Osteoblast (primary cell): Measurements from ENCODE around the gene ARHGAP42. TPM values are rescaled to one million over a fixed set of nuclear protein-coding genes. Genes with fewer than 3 reads are reported as not detected.

Source experiments
- DNase-seq: peaks from one replicate; pipeline ENCODE4 v3.0.0; 2011; ENCODE audit warnings: low spot score, mixed read lengths; ENCODE audit not compliant: insufficient read length; ENCODE audit errors: missing footprints
- H2AFZ ChIP-seq: 2 replicates; pipeline ENCODE4 v1.6.0; 2011; ENCODE audit warnings: mild to moderate bottlenecking, low read length
- H3K27ac ChIP-seq: 2 replicates; pipeline ENCODE4 v1.5.1; 2011; ENCODE audit warnings: mild to moderate bottlenecking, low read depth, low read length, moderate library complexity
- H3K27me3 ChIP-seq: 2 replicates; pipeline ENCODE4 v1.6.0; 2012; ENCODE audit warnings: mild to moderate bottlenecking, control low read depth, inconsistent platforms, low read length, moderate library complexity; ENCODE audit not compliant: insufficient read depth
- H3K36me3 ChIP-seq: 2 replicates; pipeline ENCODE4 v1.5.1; 2011; ENCODE audit warnings: mild to moderate bottlenecking, low read length, control low read depth, moderate library complexity; ENCODE audit not compliant: insufficient read depth
- H3K4me1 ChIP-seq: 2 replicates; pipeline ENCODE4 v1.5.1; 2011; ENCODE audit warnings: mild to moderate bottlenecking, low read length, control low read depth, moderate library complexity; ENCODE audit not compliant: insufficient read depth
- H3K4me2 ChIP-seq: 2 replicates; pipeline ENCODE4 v1.6.0; 2011; ENCODE audit warnings: mild to moderate bottlenecking, low read length; ENCODE audit not compliant: insufficient read depth
- H3K4me3 ChIP-seq: fragments of 200-600 bp; sonication (generic); 3 replicates; pipeline ENCODE4 v1.5.1; 2012; ENCODE audit warnings: mild to moderate bottlenecking, low read length, inconsistent platforms; ENCODE audit not compliant: insufficient read depth
- H3K79me2 ChIP-seq: 2 replicates; pipeline ENCODE4 v1.6.0; 2012; ENCODE audit warnings: mild to moderate bottlenecking, low read length, control low read depth, inconsistent platforms; ENCODE audit not compliant: insufficient read depth
- H3K9me3 ChIP-seq: 2 replicates; pipeline ENCODE4 v1.5.1; 2011; ENCODE audit warnings: low read depth, low read length, control low read depth
- H4K20me1 ChIP-seq: 2 replicates; pipeline ENCODE4 v1.6.0; 2012; ENCODE audit warnings: mild to moderate bottlenecking, low read length, control low read depth; ENCODE audit not compliant: insufficient read depth
- CTCF ChIP-seq: IDR thresholded peaks from 2 replicates; pipeline ENCODE4 v1.5.1; 2011; ENCODE audit warnings: mild to moderate bottlenecking, low read depth, low read length, moderate library complexity; ENCODE audit errors: extremely low read depth
- total RNA-seq: library from RNA; depleted of rRNA; stranded (reverse); fragments of >200 nt; gene quantifications from 2 replicates; pipeline ENCODE4 v1.2.3, GENCODE V29; 2012

ARHGAP42 gene
- total RNA-seq, 1 donor: 9.4 TPM

- H3K79me2 ChIP-seq: no peaks in the 10 kb centered on the region
- H4K20me1 ChIP-seq: no peaks in the 10 kb centered on the region
- H3K4me3 ChIP-seq: no peak overlapping the region
- H3K9me3 ChIP-seq: no peaks in the 10 kb centered on the region
- H2AFZ ChIP-seq: no peak overlapping the region
- H3K27ac ChIP-seq: no peak overlapping the region
- TF ChIP-seq CTCF: no peak
- H3K27me3 ChIP-seq: no peaks in the 10 kb centered on the region
- peaks cover 4% of the 10 kb centered on the region for H3K4me1 ChIP-seq
- H3K4me2 ChIP-seq: no peak overlapping the region
- H3K36me3 ChIP-seq: no peaks in the 10 kb centered on the region
- DNase-seq: no peak
These were observed 9.3 kb upstream of the ARHGAP42 start for GRCh38 chr11:100677796-100678195.

- H3K79me2 ChIP-seq: no peaks in the 10 kb centered on the region
- H3K27ac ChIP-seq: no peak overlapping the region
- H3K27me3 ChIP-seq: no peaks in the 10 kb centered on the region
- no peak overlapping the region for H2AFZ ChIP-seq
- H3K9me3 ChIP-seq: no peaks in the 10 kb centered on the region
- TF ChIP-seq CTCF: no peak
- DNase-seq: no peak
- no peaks in the 10 kb centered on the region for H4K20me1 ChIP-seq
- H3K4me1 ChIP-seq: peaks cover 14% of the 10 kb centered on the region
- H3K4me2 ChIP-seq: no peak overlapping the region
- no peaks in the 10 kb centered on the region for H3K36me3 ChIP-seq
- H3K4me3 ChIP-seq: no peak overlapping the region
These were observed 7.0 kb upstream of the ARHGAP42 start for GRCh38 chr11:100680070-100680469.

- H4K20me1 ChIP-seq: no peaks in the 10 kb centered on the region
- H3K27me3 ChIP-seq: no peaks in the 10 kb centered on the region
- peak overlapping the region; percentile 83 for H2AFZ ChIP-seq
- no peaks in the 10 kb centered on the region for H3K79me2 ChIP-seq
- no peak overlapping the region for H3K27ac ChIP-seq
- TF ChIP-seq CTCF: no peak
- H3K36me3 ChIP-seq: no peaks in the 10 kb centered on the region
- H3K4me2 ChIP-seq: peak overlapping the region; percentile 67
- no peaks in the 10 kb centered on the region for H3K9me3 ChIP-seq
- no peak overlapping the region for H3K4me3 ChIP-seq
- no peak for DNase-seq
- peaks cover 21% of the 10 kb centered on the region for H3K4me1 ChIP-seq
These were observed 6.0 kb upstream of the ARHGAP42 start for GRCh38 chr11:100681064-100681502.

GRCh38 chr11:100682247-100682969, 4.7 kb upstream of the ARHGAP42 start:
- Histone ChIP-seq H3K27ac (no peak overlapping the region), H3K36me3 (no peaks in the 10 kb centered on the region), H3K27me3 (no peaks in the 10 kb centered on the region), H4K20me1 (no peaks in the 10 kb centered on the region), H3K4me3 (no peak overlapping the region), H2AFZ (no peak overlapping the region), H3K79me2 (no peaks in the 10 kb centered on the region), H3K4me2 (no peak overlapping the region), H3K4me1 (peaks cover 21% of the 10 kb centered on the region), H3K9me3 (no peaks in the 10 kb centered on the region)
- DNase-seq: peak; percentile 88
- peak; percentile 54 for TF ChIP-seq CTCF
